GM18505 (cell line): Measurements from ENCODE around the gene HPD.

Source experiments
- ATAC-seq: cut with Tn5 transposase; IDR thresholded peaks from one replicate; pipeline ENCODE4 v1.9.1; 2021; ENCODE audit not compliant: unreplicated experiment
- POLR2A ChIP-seq: IDR thresholded peaks from 4 replicates; pipeline ENCODE4 v1.6.1; 2011; ENCODE audit warnings: borderline replicate concordance; ENCODE audit not compliant: insufficient read depth, insufficient read length; ENCODE audit errors: extremely low read depth

Gene HPD

DNA sequence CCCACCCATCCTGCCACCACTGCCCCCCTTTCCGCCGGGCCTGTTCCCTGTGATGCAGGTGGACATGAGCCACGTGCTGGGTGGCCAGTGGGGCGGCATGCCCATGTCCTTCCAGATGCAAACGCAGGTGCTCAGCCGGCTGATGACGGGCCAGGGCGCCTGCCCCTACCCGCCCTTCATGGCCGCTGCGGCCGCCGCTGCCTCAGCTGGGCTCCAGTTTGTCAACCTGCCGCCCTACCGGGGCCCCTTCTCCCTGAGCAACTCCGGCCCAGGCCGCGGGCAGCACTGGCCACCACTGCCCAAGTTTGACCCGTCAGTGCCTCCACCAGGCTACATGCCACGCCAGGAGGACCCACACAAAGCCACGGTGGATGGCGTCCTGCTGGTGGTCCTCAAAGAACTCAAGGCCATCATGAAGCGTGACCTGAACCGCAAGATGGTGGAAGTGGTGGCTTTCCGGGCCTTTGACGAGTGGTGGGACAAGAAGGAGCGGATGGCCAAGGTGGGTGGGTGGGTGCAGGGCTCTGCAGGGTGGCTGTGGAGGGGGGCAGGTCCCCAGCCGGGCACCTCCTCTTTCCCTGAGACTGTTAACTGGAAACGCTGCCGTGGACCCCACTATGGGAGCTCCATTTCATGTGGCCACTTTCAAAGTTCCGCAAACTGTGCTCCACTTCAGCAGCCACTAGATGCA, 44.1 kb downstream of the HPD start:
- no peak for TF ChIP-seq POLR2A
- ATAC-seq: no peak

DNA sequence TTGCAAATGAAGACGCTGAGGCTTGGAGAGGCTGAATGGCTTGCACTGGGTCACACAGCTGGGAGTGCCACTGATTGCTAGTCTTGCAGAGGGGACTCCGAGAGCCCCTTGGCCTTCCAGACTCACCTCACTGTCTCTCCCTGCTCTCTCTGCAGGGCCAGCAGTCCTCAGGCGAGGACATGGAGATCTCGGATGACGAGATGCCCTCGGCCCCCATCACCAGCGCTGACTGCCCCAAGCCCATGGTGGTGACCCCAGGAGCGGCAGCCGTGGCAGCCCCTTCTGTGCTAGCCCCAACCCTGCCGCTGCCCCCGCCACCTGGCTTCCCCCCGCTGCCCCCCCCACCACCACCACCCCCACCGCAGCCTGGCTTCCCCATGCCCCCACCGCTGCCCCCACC, 44.7 kb downstream of the HPD start:
- ATAC-seq: no peak
- no peak for TF ChIP-seq POLR2A

DNA sequence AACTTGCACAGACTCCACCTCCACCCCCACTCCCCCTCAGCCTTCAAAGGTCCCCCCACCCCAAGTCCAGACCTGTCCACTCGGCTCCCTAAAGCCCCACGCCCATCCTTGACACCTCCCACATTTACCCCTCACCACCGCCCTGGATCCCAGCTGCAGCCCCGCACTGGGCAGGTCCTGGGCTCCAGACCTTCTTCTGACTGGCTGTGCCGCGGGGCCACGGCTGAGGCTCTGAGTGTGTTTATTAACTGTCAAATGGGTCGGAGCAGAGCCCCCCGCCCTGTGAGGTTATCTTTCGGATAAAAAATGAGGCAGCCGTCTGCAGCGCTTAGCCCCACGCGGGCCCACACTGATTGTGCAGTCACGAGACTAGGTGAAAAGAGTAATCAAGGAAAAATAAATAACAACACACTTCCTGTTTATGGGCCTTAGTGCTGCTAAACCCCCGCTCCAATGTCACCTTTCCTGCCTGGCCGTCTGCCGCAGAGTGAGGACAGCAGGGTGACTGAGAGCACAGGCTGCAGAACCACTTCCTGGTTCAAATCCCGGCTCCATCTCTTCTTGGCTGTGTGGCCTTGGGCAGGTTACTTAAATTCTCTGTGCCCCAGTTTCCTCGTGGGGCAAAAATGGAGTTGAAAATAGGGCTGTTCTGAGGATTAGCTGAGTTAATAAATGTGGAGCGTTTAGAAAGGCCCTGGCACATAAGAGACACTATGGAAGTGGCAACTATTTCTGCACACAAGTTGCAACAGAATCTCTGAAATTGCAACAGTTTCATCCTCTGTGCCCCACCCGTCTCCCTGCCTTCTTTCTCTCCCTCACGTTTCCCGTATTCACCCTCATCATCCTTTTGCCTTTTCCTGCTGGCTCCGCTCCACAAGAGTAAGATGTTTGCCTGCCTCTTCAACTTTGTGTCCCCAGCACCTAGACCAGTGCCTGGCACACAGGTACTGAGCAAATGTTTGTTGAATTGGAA, 45.5 kb downstream of the HPD start:
- no peak for TF ChIP-seq POLR2A
- ATAC-seq: no peak

DNA sequence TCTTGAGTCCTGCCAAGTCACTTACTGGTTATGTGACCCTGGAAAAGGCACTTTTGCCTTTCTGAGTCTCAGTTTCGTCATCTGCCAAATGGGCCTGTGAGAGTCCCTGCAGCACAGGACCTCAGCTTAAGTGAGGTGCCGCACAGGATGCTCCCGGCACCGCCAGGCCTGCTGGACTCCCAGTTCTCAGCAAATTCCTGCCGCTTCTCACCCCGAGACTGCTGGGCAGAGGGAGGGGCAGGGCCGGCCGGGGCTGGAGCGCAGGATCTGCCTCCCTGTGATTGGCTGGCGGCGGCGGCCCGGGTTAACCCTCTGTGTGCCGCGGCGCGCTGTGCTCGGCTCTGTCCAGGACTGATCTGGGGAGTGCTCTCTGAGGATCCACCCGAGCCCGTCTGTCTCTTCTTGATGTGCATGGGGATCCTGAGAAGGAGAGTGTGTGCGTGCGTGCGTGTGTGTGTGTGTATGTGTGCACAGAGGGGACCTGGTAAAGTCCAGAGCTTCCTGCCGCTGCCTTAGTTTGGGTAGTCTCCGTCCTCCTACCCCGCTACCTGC, 46.3 kb downstream of the HPD start:
- ATAC-seq: no peak
- no peak for TF ChIP-seq POLR2A

DNA sequence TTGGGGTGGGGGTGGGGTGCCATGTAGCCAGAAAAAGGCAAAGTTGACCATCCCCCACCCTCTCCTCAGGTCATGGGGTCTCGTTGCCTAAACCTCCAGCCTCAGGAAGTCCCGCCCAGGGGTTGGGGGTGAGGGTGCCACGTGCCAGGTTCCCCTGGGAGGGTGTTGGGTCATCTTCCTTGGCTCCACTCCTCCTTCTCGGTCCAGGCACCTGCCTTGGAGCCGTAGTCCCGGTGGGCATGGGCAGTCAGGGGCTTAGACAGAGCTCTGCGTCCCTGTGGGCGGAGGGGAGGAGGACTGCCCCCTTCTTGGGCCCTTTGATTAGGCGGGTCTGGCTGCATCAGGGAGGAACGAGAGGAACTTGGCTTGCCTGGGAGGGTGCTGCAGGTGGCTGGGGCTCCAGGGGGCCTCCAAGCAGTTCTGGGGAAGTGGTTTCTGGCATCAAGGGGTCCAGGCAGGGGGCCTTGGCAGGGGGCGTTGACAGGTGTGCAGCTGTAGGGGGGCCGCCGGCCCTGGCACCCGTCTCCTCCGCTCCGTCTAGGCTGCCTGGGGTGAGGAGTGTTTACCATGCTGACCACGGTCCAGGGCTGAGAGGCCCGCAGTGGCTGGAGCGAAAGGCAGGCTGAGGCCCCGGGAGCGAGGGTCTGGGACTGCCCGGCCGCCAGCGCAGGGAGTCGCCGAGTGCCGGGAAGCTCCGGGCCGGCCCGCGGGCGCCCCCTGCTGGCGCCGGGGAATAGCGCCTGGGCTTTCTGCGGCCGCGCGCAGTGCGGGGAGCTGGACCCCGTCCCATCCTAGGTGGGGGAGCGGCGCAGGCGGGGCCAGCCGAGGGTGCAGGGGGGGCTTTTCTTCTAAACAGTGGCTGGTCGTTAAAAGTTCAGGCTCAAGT, 47.0 kb downstream of the HPD start:
- TF ChIP-seq POLR2A: no peak
- ATAC-seq: peak; percentile 68

DNA sequence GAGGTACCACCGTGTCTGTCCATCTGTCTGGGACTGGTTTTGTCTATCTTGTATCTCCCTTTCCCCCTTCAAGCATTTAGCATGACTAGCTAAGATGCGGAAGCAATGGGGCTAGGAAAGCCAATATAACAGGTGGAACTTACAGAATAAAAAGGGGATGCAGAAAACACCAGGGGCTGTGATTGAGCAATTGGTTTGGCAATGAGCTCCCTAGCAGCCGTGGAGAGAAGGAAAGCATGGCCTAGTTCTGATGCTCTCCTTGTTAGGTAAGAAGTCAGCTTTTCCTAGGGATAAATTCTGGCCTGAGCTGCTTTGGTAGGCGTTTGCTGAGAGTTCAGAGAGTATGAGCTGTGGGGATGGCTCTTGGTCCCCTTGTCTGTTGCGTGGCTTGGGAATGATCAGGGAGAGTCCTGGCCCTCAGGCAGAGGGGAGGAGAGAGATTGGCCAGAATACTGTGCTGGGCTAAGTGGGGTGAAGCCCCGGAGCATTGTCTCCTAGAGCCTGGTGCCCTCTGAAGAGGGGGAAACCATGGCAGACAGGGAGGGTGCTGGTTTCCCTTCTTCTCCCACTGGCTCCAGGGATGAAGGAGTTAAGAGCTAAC, 47.7 kb downstream of the HPD start:
- no peak for TF ChIP-seq POLR2A
- no peak for ATAC-seq

DNA sequence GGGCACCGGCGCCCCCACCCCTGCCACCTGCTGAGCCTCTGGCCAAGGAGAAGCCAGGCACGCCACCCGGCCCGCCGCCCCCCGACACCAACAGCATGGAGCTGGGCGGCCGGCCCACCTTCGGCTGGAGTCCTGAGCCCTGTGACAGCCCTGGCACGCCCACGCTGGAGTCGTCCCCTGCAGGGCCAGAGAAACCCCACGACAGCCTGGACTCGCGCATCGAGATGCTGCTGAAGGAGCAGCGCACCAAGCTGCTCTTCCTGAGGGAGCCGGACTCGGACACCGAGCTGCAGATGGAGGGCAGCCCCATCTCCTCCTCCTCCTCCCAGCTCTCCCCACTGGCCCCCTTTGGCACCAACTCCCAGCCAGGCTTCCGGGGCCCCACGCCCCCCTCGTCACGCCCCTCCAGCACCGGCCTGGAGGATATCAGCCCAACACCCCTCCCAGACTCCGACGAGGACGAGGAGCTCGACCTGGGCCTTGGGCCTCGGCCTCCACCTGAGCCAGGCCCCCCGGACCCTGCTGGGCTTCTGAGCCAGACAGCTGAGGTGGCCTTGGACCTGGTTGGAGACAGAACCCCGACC, 48.3 kb downstream of the HPD start:
- ATAC-seq: no peak
- TF ChIP-seq POLR2A: no peak

DNA sequence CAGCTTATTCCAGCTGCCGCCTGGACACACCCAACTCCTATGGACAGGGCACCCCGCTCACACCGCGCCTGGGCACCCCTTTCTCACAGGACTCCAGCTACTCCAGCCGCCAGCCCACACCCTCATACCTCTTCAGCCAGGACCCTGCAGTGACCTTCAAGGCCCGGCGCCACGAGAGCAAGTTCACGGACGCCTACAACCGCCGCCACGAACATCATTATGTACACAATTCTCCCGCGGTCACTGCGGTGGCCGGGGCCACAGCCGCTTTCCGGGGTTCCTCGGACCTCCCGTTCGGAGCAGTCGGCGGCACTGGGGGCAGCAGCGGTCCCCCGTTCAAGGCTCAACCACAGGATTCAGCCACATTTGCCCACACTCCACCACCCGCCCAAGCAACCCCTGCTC, 48.9 kb downstream of the HPD start:
- no peak for ATAC-seq
- TF ChIP-seq POLR2A: no peak

DNA sequence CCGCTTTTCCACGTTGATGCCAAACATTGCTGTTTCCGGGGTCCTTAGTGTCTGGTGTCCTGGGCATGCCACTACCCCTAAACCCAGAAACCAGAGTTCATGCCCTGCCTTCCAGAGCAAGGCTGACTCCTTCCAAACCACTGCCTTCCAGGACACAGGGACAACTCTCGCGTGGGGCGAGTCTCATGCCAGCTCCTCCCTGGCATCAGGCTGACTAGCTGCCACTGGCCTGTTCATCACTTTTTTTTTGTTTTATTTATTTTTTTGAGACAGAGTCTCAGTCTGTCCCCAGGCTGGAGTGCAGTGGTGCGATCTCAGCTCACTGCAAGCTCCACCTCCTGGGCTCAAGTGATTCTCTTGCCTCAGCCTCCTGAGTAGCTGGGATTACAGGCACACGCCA, 50.0 kb downstream of the HPD start:
- ATAC-seq: no peak
- TF ChIP-seq POLR2A: no peak

DNA sequence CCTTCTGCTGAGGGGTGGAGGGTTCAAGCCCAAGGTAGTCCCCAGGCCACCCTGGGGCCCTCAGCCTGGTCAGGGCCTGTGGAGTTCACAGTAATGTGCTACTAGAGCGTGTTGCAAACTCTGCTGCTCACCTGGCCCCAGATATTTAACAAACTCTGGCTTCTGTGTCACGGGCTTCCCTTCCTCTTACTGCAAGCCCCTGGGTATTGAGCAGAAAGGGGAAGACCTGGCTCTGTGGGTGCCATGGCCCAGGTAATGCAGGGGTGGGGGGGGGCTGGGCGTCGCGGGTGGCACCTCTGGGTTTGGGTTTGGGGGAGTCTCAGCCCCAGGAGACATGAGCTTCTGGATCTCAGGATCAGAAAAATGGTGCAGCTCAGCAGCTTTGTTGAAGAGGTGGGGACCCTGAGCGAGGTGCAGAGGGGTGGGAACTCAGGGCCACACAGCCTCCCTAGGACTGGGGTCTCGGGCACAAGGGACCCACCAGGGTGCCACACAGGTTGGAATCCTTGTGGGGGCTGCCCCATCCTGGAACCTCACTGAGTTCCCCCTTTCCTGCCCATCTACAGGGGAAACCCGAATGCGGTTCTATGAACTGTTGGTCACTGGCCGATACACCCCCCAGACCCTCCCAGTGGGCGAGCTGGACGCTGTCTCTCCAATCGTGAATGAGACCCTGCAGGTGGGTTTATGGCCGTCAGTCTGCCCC, 50.9 kb downstream of the HPD start:
- no peak for TF ChIP-seq POLR2A
- no peak for ATAC-seq

DNA sequence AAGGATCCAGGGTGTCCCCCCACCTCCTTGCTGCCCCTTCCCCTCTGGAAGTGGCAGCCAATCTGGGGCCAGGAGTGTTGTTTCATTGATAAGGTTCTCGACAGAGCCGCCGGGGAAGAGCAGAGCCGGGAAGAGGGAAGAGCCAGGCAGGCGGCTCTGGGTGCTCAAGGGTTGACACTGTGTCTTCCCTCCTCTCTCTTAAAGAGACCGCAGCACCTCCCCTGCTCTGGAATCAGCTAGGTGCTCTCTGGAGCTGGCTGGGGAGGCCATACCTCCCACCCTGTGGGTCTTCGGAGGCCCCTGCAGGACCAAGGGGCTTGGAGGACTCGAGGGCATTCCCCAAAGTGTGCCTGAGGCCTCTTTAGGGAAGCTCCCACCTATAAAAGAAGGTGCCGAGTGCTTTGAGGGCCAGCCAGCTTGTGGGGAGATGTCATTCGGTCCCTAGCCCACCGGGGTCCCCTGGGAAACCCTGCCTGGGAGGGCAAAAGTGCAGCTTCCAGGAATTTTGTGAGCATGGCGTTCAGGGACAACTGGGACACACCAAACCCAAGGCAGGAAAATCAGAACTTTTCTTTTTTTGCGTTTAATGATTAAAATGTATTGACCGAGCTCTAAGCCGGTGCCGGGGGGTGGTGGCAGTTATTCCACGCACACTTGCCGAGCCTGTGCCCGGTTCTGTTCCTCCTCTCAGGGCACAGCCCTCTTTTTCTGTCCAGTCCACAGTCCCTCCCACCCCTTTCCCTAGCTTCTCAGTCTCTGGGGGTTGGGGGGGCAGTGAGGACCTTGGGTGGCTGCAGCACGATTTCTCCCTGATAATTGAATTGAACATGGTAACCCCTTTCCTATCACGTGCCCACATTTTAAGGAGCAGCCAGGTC, 51.9 kb downstream of the HPD start:
- TF ChIP-seq POLR2A: no peak

More for the DNA sequence above, 51.9 kb downstream of the HPD start:
- ATAC-seq: no peak
